Measurements from ENCODE around the gene C6orf47.

DNA sequence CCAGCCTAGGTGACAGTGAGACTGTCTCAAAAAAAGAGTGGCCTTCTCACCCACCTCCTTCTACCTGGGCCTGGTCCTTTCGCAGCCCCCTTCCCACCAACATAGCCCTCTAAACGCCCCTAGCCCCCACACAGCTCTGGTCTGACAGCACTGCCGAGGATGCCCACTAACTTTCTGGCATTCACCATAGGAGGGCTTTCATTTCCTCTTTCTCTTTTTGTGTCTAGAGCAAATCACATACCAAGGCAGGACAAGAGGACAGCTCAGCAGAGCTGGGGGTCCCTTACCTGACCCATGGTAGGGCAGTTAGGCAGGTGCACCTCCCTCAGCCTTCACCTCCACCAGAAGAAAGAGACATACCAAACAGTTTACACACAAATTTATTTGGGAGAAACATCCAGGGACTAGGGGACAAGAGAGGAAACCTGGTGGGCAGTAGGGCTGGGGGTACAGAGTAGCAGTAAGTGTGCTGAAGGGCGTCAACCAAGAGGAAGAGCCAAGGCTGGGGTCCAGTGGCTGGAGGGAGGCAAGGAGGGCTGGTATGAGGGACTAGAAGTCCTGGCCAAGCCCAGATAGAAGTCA is 15.8 kb upstream of the C6orf47 start:
- TF ChIP-seq, protein P1, sequence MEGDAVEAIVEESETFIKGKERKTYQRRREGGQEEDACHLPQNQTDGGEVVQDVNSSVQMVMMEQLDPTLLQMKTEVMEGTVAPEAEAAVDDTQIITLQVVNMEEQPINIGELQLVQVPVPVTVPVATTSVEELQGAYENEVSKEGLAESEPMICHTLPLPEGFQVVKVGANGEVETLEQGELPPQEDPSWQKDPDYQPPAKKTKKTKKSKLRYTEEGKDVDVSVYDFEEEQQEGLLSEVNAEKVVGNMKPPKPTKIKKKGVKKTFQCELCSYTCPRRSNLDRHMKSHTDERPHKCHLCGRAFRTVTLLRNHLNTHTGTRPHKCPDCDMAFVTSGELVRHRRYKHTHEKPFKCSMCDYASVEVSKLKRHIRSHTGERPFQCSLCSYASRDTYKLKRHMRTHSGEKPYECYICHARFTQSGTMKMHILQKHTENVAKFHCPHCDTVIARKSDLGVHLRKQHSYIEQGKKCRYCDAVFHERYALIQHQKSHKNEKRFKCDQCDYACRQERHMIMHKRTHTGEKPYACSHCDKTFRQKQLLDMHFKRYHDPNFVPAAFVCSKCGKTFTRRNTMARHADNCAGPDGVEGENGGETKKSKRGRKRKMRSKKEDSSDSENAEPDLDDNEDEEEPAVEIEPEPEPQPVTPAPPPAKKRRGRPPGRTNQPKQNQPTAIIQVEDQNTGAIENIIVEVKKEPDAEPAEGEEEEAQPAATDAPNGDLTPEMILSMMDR (IDR thresholded peaks at IDR 0.05; ENCODE audit: low read length): no peak
- TF ChIP-seq EZH2 (IDR thresholded peaks at IDR 0.05; ENCODE audit: borderline replicate concordance, low read length): no peak

All from OCI-LY1 (cell line).